GM23338 (cell line): ENCODE measurements around the gene DMRTA2.

Experiments
- CREB1 ChIP-seq: fragments of 250-450 bp; sonication (Bioruptor Pico); IDR thresholded peaks from 2 replicates; pipeline ENCODE4 v1.5.0; 2020; ENCODE audit warnings: low read depth, mild to moderate bottlenecking, moderate library complexity
- CTCF ChIP-seq, 2 experiments: fragments of 200-600 bp in 1 of 2; sonication (generic) in 1 of 2; conservative IDR thresholded peaks; 2 replicates each; pipeline versions ENCODE4 v1.5.1 to v1.6.1; 2016 to 2017; ENCODE audit warnings: antibody characterized with exemption in 2 of 2, low read depth in 2 of 2, mild to moderate bottlenecking in 2 of 2, moderate library complexity in 1 of 2
- ETS1 ChIP-seq: IDR thresholded peaks from 2 replicates; pipeline ENCODE4 v1.6.1; 2016; ENCODE audit warnings: antibody characterized with exemption
- EZH2 ChIP-seq: fragments of 200-600 bp; sonication (generic); IDR thresholded peaks from one replicate; pipeline ENCODE4 v1.8.0; 2017; ENCODE audit warnings: antibody characterized with exemption, mild to moderate bottlenecking, low read depth; ENCODE audit not compliant: unreplicated experiment
- EZH2phosphoT487 ChIP-seq: fragments of 200-600 bp; sonication (generic); IDR thresholded peaks from one replicate; pipeline ENCODE4 v1.8.1; 2018; ENCODE audit warnings: antibody characterized with exemption; ENCODE audit not compliant: unreplicated experiment
- JUNB ChIP-seq: IDR thresholded peaks from one replicate; pipeline ENCODE4 v1.6.1; 2016; ENCODE audit warnings: antibody characterized with exemption; ENCODE audit not compliant: unreplicated experiment
- NANOG ChIP-seq: IDR thresholded peaks from 2 replicates; pipeline ENCODE4 v1.6.1; 2016; ENCODE audit warnings: antibody characterized with exemption, borderline replicate concordance
- POLR2AphosphoS5 ChIP-seq: IDR thresholded peaks from 2 replicates; pipeline ENCODE4 v1.6.1; 2016; ENCODE audit warnings: antibody characterized with exemption, low read depth
- REST ChIP-seq: IDR thresholded peaks from one replicate; pipeline ENCODE4 v1.6.1; 2018; ENCODE audit warnings: antibody characterized with exemption; ENCODE audit not compliant: unreplicated experiment
- STAT1 ChIP-seq: IDR thresholded peaks from one replicate; pipeline ENCODE4 v1.6.1; 2016; ENCODE audit warnings: antibody characterized with exemption; ENCODE audit not compliant: unreplicated experiment
- ZNF114 ChIP-seq: fragments of 250-450 bp; sonication (Bioruptor Pico); IDR thresholded peaks from 2 replicates; pipeline ENCODE4 v1.5.0; 2020; ENCODE audit warnings: mild to moderate bottlenecking, moderate library complexity
- ZNF331 ChIP-seq: fragments of 250-450 bp; sonication (Bioruptor Pico); IDR thresholded peaks from 2 replicates; pipeline ENCODE4 v1.5.0; 2020; ENCODE audit warnings: low read depth, mild to moderate bottlenecking, moderate library complexity
- ZNF462 ChIP-seq: fragments of 250-450 bp; sonication (Bioruptor Pico); IDR thresholded peaks from 2 replicates; pipeline ENCODE4 v1.5.0; 2020; ENCODE audit warnings: mild to moderate bottlenecking, moderate library complexity

DNA sequence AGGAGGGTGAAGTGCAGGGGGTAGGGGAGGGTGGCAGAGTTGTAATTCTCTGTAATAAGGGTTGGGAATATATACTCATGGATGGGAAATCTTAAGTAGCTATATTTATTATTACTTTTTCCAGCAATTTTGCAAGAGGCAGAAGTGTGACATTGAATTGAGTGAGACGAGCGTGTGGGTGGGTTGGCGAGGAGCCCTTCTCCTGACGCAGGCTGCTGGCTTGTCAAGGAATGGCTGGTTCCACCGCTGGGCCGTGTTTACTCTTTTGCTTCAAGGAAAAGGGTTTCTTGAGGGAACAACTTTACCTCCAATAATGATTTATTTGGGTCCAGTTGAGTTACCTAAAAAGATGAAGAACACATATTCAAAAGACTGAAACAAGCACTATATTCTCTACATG, 17.9 kb upstream of the DMRTA2 start:
- TF ChIP-seq CTCF (conservative IDR thresholded peaks at IDR 0.05; ENCODE audit: low read depth in 2 of 2) (no peak), EZH2 (no peak), REST (no peak), EZH2phosphoT487 (no peak), POLR2AphosphoS5 (no peak), NANOG (no peak), ETS1 (no peak), STAT1 (no peak), CREB1 (CRISPR knock-in tag) (no peak), ZNF114 (CRISPR knock-in tag) (no peak), JUNB (no peak), ZNF331 (CRISPR knock-in tag) (no peak), ZNF462 (CRISPR knock-in tag) (no peak)
